Stimulated activated CD8-positive, alpha-beta memory T cell treated with anti-CD3 and anti-CD28 coated beads, Interleukin-4, amount 100 ng/mL, for 1 hour (primary cell): ENCODE results near the gene SASH3.
"Not testable (repeated sequence)": the region's sequence is repeated elsewhere in the genome, so short reads cannot be mapped to it uniquely, and the experiment has no call there.

Source experiments
- DNase-seq, 2 donors: peaks; one replicate each; pipeline ENCODE4 v3.0.0-alpha.2; 2020; ENCODE audit warnings: low read depth in 2 of 2, low spot score in 1 of 2

Gene SASH3

GRCh38 chrX:129779747-129780146 lies at the start of gene SASH3:
TSS of gene SASH3 (plus strand) at chrX:129779949. CDS start at chrX:129780098, 149 bp downstream.
- no peak for DNase-seq

- no peak for DNase-seq
Measured at GRCh38 chrX:129731228-129731627, 48.5 kb upstream of the SASH3 start.

GRCh38 chrX:129732857-129733256 lies 46.9 kb upstream of the SASH3 start:
- no peak for DNase-seq

GRCh38 chrX:129733335-129733734 lies 46.4 kb upstream of the SASH3 start:
- DNase-seq = no peak

GRCh38 chrX:129736491-129736890 lies 43.3 kb upstream of the SASH3 start:
- DNase-seq = no peak

GRCh38 chrX:129737916-129738315 lies 41.8 kb upstream of the SASH3 start:
- DNase-seq = no peak

GRCh38 chrX:129738466-129739308 lies 41.1 kb upstream of the SASH3 start, which contains the start of gene XPNPEP2:
TSS of gene XPNPEP2 (plus strand) at chrX:129738979. CDS start at chrX:129739214, 235 bp downstream.
- no peak for DNase-seq

- no peak for DNase-seq
Measured at GRCh38 chrX:129739578-129739977, 40.2 kb upstream of the SASH3 start.

GRCh38 chrX:129741880-129742758 lies 37.6 kb upstream of the SASH3 start:
- no peak for DNase-seq

- not testable (repeated sequence) for DNase-seq
Measured at GRCh38 chrX:129742759-129743152, 37.0 kb upstream of the SASH3 start.

- DNase-seq = no peak
Measured at GRCh38 chrX:129743821-129744220, 35.9 kb upstream of the SASH3 start.

- no peak for DNase-seq
Measured at GRCh38 chrX:129744861-129745321, 34.9 kb upstream of the SASH3 start.

GRCh38 chrX:129746557-129747470 lies 32.9 kb upstream of the SASH3 start:
- DNase-seq = no peak

GRCh38 chrX:129747533-129747932 lies 32.2 kb upstream of the SASH3 start:
- no peak for DNase-seq

- DNase-seq = no peak
Measured at GRCh38 chrX:129748305-129748704, 31.4 kb upstream of the SASH3 start.

- no peak for DNase-seq
Measured at GRCh38 chrX:129749069-129749468, 30.7 kb upstream of the SASH3 start.

GRCh38 chrX:129750971-129751370 lies 28.8 kb upstream of the SASH3 start:
- no peak for DNase-seq

GRCh38 chrX:129754056-129755024 lies 25.4 kb upstream of the SASH3 start:
- DNase-seq = no peak

GRCh38 chrX:129755779-129756650 lies 23.7 kb upstream of the SASH3 start:
- DNase-seq = no peak
